ENCODE data around the gene PI4KA. TPM values are rescaled to one million over a fixed set of nuclear protein-coding genes. Genes with fewer than 3 reads are reported as not detected.
A peak's percentile ranks its signal among the peaks of the same experiment; 100 is the strongest.

Gene PI4KA
- total RNA-seq, 1 experiment from 2014 or later: 65.8 TPM

- Histone ChIP-seq H4K8ac (replicated peaks; ENCODE audit: insufficient read length, low read depth, low read length) (no peak overlapping the region), H4K20me1 (ENCODE audit: control insufficient read depth, insufficient read depth, insufficient read length) (no peaks in the 10 kb centered on the region), H2BK20ac (ENCODE audit: low read depth, low read length, poor library complexity, severe bottlenecking) (no peak overlapping the region), H2AK5ac (ENCODE audit: insufficient read length, low read length) (no peak overlapping the region), H3K4me1 (ENCODE audit: insufficient read depth, low read length) (no peaks in the 10 kb centered on the region), H2AFZ (ENCODE audit: low read length) (no peak overlapping the region), H3K79me2 (ENCODE audit: insufficient read depth, low read length) (no peaks in the 10 kb centered on the region), H3K23me2 (ENCODE audit: insufficient read length, low read depth, low read length, poor library complexity, severe bottlenecking) (no peaks in the 10 kb centered on the region), H3K23ac (ENCODE audit: insufficient read length, low read depth, low read length) (no peak overlapping the region), H3T11ph (ENCODE audit: low read length) (no peak overlapping the region), H4K91ac (ENCODE audit: insufficient read length, low read depth, low read length) (no peak overlapping the region), H3K14ac (ENCODE audit: insufficient read depth, low read length) (no peak overlapping the region), H3K27me3 (ENCODE audit: insufficient read depth, low read length) (no peaks in the 10 kb centered on the region), H3K4me2 (ENCODE audit: insufficient read depth, insufficient read length, low read length) (no peak overlapping the region), H2BK120ac (ENCODE audit: low read depth, low read length, poor library complexity, severe bottlenecking) (no peak overlapping the region), H2BK12ac (ENCODE audit: insufficient read length, low read depth, low read length) (no peak overlapping the region), H3K9me3 (ENCODE audit: control insufficient read depth, low read depth, low read length) (no peaks in the 10 kb centered on the region), H3K18ac (ENCODE audit: insufficient read length, low read depth, low read length) (no peak overlapping the region), H3K79me1 (ENCODE audit: insufficient read depth, low read depth, low read length, poor library complexity, severe bottlenecking) (no peaks in the 10 kb centered on the region), H4K5ac (ENCODE audit: insufficient read length, low read depth, low read length) (no peak overlapping the region), H3K56ac (ENCODE audit: insufficient read length, low read depth, low read length) (no peak overlapping the region), H2BK15ac (ENCODE audit: low read depth, low read length) (no peak overlapping the region), H3K27ac (ENCODE audit: insufficient read length, low read depth, low read length) (no peak overlapping the region), H2BK5ac (ENCODE audit: insufficient read length, low read length) (no peak overlapping the region), H3K4ac (ENCODE audit: low read depth, low read length) (no peak overlapping the region), H3K9ac (ENCODE audit: extremely low read depth, insufficient read length, low read length) (no peak overlapping the region)
- H3K4me3 Mint-ChIP-seq: no peak overlapping the region
- TF ChIP-seq, protein P1, sequence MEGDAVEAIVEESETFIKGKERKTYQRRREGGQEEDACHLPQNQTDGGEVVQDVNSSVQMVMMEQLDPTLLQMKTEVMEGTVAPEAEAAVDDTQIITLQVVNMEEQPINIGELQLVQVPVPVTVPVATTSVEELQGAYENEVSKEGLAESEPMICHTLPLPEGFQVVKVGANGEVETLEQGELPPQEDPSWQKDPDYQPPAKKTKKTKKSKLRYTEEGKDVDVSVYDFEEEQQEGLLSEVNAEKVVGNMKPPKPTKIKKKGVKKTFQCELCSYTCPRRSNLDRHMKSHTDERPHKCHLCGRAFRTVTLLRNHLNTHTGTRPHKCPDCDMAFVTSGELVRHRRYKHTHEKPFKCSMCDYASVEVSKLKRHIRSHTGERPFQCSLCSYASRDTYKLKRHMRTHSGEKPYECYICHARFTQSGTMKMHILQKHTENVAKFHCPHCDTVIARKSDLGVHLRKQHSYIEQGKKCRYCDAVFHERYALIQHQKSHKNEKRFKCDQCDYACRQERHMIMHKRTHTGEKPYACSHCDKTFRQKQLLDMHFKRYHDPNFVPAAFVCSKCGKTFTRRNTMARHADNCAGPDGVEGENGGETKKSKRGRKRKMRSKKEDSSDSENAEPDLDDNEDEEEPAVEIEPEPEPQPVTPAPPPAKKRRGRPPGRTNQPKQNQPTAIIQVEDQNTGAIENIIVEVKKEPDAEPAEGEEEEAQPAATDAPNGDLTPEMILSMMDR (conservative IDR thresholded peaks at IDR 0.05): no peak
- H3K36me3 Mint-ChIP-seq (ENCODE audit: insufficient read depth in 1 of 3, low read depth in 3 of 3): peaks cover 6 to 28% (median 10%) of the 10 kb centered on the region in 3 experiments; a peak in 6 of 7 replicates
- no CpG with 5 or more reads among the region's 2 CpGs for WGBS (ENCODE audit: extremely low coverage, insufficient read length, low lambda C conversion rate)
- no peaks in the 10 kb centered on the region for H3K27me3 Mint-ChIP-seq (ENCODE audit: low read depth)
- no peaks in the 10 kb centered on the region for H3K4me1 Mint-ChIP-seq
- peak overlapping the region in 1 of 3 experiments; percentile 53; a peak in 2 of 7 replicates for H3K27ac Mint-ChIP-seq
- no peaks in the 10 kb centered on the region for H3K9me3 Mint-ChIP-seq
- DNase-seq: no peak
Measured at GRCh38 chr22:20765938-20766337, 92.7 kb downstream of the PI4KA start.
